Umbilical cord (tissue), 2 donors: ENCODE measurements around the gene SLC25A10. TPM values are rescaled to one million over a fixed set of nuclear protein-coding genes. Genes with fewer than 3 reads are reported as not detected.
A peak's percentile ranks its signal among the peaks of the same experiment; 100 is the strongest.
"Not testable (repeated sequence)": the region's sequence is repeated elsewhere in the genome, so short reads cannot be mapped to it uniquely, and the experiment has no call there.

Source experiments
- DNase-seq: peaks from one replicate; pipeline ENCODE4 v3.0.0-alpha.2; 2015; ENCODE audit warnings: low spot score
- total RNA-seq: library from RNA; depleted of rRNA; stranded (reverse); fragments of >200 nt; gene quantifications from one replicate; pipeline ENCODE4 v1.2.3, GENCODE V29; 2014; ENCODE audit warnings: low replicate concordance; ENCODE audit not compliant: insufficient read depth

The SLC25A10 gene
- total RNA-seq, 1 donor from 2014 or later = 3.1 TPM

DNA sequence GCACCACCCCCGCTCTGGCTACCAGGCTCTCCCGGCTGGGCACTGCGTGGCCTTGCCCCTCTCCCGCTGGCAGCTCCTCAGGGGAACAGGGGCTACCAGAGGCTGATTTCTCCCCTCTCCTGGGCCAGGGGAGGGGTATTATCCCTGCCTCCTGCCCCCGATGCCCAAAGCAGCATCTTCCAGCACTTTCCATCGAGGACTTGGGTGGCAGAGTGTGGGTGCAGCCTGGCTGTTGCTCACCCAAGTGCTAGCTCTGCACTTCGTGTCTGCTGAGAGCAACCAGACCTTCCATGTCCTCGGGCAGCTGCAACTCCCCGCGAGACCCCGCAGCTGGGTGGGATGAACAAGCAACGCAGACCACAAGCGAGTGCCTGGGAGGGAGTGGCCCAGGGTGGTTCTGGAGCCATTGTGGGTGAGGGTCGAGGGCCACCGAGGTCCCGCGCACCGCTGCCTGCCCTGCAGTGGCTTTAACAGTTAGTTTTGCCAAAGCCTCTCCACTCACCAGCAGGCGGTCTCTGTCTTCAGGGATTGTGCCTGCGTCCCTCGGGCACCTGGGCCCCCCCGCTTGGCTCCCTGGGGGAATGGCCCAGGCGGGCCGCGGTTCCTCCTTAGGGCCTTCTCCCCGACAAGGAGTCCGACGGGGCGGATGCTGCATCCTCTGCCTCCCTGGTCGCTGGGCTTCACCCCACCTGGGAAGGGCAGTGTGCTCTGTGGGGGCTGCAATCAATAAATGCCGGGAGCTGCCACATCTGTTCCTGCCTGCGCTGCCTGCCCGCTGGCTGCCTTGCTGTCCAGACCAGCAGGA lies 8.4 kb downstream of the SLC25A10 start:
- DNase-seq = no peak

DNA sequence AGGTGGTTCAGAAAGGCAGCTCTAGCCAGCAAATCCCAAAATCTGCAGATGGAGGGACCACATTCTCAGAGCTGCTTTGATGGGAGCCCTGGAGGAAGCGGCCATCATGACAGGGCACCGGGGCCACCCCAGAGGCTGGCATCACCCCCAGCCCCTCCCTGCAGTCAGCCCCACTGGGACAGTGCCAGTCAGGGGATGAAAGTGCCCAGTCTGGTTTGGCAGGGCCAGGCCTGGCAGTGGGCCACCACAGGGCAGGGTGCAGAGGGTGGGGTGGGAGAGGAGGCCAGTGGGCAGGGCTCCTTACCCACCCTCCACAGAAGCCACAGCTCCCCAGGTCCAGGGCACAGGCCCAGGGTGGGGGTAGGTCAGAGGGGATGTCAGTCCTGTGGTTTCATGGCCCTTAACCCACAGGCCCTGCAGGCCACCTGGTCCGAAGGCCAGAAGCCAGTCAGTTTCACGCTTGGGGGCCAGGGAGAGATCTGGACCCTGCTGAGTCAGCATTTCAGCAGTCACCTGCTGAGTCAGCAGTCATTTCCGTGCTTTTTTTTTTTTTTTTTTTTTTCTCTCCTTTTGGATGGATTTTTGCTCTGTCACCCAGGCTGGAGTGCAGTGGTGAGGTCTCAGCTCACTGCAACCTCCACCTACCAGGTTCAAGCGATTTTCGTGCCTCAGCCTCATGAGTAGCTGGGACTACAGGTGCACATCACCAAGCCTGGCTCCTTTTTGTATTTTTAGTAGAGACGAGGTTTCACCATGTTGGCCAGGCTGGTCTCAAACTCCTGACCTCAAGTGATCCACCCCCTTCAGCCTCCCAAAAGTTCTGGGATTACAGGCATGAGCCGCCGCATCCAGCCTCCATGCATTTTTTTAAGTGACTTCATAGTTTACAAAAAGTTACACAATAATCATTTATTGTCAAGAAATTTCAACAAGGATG lies 10.4 kb downstream of the SLC25A10 start:
- DNase-seq = no peak

DNA sequence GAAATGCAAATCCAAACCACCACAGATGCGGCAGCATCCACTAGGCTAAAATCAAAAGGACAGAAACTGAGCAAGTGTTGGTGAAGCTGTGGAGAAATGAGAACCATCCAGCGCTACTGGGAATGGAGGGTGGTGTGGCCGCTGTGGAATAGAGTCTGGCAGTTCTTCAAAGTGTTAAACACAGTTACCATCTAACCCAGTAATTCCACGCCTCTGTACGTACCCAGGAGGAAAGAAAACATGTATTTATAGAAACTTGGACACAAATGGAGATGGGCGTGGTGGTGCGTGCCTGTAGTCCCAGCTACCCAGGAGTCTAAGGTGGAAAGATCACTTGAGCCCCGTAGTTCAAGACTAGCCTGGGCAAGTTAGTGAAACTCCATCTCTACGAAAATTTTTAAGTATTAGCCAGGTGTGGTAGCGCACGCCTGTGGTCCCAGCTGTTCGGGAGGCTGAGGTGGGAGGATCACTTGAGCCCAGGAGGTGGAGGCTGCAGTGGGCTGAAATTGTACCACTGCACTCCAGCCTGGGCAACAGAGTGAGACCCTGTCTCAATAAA lies 11.6 kb downstream of the SLC25A10 start:
- DNase-seq = no peak

DNA sequence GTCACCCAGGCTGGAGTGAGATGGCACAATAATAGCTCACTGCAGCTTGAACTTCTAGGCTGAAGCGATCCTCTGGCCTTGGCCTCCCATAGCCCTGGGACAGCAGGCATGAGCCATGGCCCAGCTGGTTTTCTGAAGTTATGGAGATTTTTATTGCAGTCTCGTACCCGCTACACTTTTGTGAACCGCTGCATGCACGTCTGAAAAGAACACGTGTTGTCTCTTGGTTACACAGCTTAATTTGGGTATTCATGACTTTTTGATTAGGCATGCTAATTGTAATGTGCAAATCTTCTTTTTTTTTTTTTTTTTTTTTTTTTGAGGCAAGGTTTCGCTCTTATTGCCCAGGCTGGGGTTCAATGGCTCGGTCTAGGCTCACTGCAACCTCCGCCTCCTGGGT lies 13.4 kb downstream of the SLC25A10 start:
- no peak for DNase-seq

DNA sequence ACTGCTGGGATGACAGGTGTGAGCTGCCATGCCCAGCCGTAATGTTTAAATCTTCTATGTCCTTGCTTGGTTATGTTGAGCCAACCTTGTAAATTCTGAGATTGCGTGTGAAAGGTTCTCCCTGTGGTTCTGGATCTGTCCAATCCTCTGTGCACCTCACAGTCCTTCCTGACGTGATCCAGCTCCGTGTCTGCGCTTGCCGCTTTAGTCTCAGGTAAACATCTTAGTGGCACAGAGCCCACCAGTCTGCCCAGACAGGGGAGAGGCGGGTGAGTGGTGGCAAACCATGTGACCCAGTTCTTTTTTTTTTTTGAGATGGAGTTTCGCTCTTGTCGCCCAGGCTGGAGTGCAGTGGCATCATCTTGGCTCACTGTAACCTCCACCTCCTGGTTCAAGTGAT lies 13.9 kb downstream of the SLC25A10 start:
- DNase-seq = no peak

DNA sequence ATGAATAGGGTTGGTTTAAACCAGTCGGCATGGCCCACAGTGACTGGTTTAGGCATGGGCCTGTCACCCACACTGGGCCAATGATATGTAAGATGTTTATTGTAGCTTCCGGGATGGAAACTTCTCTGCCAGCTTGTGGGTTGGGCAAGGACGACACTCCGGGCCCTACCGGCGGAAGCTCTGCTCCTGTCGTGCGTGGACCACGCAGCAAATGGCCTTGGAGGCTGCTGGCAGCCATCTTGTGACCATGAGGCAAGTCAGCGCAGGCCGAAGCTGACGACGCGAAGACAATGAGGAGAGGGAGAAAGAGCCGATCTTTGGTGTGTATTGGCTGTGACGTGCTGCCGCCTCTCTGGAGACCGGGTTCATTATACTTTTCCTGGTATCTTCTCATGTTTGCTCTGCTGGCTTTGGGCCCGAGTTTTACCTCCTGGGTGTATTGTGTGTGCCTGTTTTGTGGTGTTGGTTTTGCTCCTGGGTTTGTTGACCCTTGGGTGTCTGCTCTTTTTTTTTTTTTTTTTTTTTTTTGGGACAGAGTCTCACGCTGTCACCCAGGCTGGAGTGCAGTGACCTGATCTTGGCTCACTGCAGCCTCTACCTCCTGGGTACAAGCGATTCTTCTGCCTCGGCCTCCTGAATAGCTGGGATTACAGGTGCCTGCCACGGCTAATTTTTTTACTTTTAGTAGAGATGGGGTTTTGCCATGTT lies 15.4 kb downstream of the SLC25A10 start:
- no peak for DNase-seq

DNA sequence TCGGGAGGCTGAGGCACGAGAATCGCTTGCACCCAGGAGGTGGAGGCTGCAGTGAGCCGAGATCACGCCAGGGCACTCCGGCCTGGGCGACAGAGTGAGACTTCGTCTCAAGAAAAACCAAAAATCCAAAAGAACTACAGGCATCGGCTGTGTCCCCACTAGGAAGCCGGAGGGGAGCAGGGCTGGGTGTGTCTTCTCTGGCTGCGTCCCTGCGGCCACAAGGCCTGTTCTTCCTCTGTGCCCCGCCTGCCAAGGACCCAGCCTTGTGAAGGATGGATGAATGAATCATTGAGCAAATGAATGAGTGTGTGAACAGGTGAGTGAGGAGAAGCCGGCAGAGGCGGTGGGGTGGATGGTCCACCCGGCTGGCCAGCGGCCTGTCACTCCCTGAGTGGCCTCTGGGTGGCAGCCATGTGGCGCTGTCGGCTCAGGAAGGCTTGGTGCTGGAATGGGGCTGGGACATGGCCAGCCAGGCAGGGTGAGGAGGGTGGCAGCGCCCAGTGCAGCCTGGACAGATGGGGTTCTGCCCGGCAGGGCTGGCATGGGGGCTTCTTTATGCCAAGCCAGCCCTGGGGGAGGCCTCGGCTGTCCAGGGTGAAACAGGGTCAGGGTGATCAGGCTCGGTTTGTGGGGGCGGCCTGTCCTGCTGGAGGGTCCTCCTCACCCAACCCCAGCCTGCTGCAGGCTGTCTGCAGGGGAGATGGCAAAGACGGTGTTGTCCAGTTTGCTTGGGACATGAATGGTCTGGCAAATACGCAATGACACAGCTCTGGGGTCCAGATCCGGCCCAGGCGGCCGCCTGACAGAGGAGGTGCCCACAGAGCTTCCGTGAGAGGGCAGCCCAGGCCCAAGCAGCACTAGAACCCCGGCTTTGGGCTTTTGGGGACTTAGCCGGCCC lies 21.7 kb downstream of the SLC25A10 start:
- DNase-seq = peak; percentile 69

DNA sequence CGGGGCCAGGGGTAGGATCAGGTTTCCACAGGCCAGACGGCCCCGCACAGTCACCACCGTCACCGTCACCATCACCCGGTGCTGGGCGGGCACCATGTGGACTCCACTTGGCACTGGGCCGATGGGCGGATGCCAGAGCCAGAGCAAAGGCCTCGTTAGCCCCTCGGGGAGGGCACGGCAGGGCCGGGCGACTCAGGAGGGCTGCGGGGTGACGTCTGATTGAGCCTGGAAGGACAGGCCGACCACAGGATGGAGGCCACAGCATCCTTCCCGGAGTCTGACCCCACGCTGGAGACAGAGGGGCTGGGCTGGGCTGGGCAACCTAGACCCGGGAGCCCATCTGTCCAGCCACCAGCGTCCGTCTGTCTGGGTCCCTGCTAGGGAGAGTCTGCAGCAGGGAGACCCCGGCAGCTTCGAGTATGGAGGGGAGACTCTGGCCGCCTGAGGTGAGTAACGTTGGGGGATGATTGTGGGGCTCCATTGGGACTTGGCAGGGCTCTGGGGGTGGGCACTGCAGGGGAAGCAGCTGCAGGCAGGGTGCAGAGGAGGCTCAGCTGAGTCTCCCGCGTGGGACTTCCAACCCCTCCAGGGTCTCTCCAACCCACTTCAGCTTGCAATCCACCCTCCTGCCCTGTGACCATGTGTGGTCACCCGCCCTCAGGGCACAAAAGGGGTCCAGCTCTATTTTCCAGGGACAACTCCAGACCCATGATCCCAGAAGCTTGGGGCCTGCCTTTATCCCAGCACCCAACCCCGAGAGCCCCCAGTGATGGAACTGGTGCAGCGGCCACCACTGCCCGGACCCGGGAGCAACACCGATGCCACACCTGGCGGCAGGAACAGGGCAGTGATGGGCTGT lies 22.6 kb downstream of the SLC25A10 start:
- no peak for DNase-seq

DNA sequence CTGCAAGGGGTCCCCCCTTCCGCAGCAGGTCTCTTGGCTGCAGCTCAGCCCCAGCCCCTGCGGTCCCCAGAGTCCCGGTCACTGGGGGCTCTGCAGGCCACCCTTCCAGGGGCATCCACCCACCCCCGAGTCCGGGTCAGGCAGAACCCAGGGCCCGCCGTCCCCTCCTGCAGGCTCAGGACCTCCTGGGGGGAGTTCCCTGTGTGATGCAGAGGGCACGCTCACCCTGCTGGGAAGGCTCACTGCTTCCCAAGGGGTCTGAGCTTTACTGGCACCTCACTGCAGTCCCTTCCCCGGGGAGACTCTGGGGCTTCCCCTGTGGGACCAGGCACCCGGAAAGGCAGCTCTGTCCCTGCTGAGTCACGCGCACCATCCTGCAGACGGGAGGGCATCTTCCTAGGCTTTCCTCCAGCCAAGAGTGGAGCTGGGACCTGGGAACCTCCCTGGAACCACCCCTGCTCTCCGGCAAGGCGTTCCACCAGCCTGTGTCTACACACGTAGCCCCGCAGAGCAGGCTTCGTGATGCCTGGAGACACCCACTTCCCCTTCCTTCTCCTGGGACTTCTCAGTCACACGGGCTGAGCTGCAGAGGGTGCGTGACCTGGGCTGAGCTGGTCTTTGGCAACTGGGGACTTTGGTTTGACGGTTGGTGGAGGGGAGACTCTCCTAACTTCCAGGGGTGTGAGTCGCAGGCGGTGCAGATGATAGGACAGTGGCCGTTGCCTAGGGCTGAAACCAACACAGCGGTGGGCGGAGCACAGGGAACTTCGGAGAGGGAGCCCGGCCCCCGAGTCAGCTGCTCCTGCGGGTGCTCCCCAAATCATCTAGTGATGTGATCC lies 23.4 kb downstream of the SLC25A10 start:
- DNase-seq = no peak

DNA sequence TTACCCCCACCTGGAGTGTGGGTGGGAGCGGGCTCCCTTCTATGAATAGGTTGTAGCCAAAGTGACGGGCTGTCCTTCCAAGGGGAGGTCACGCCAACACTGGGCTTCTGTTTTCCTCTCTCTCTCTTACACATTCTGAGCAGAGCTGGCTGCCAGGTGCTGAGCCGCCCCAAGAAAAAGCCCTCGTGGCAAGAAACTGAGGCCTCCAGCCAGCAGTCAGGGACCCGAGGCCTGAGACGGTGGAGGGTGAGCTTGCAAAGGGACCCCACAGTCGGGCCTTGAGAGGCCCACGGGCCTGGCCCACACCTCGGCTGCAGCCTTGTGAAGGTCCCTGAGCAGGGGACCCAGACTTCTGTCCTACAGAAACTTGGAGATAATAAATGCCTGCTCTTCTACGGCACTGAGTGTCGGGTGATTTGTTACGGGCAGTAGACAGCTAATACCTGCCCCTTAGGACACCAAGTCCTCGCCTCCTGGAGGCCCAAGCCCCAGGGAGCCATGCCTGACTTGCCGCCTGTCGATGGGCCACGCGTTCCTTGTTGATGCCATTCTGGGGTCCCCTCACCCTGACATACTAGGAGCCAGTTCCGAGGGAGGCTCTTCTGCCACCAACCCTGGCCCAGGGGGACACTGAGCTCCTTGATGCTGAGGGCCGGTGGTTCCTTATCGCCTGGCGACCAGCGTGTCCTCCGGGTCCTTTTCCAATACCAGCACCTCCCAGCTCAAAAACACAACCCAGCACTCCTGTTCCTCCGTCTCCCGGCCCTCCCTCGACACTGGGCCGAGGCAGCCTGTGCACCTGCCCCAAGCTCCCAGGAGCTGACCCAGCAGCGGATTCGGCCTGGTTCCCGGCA lies 26.1 kb downstream of the SLC25A10 start:
- DNase-seq = no peak

DNA sequence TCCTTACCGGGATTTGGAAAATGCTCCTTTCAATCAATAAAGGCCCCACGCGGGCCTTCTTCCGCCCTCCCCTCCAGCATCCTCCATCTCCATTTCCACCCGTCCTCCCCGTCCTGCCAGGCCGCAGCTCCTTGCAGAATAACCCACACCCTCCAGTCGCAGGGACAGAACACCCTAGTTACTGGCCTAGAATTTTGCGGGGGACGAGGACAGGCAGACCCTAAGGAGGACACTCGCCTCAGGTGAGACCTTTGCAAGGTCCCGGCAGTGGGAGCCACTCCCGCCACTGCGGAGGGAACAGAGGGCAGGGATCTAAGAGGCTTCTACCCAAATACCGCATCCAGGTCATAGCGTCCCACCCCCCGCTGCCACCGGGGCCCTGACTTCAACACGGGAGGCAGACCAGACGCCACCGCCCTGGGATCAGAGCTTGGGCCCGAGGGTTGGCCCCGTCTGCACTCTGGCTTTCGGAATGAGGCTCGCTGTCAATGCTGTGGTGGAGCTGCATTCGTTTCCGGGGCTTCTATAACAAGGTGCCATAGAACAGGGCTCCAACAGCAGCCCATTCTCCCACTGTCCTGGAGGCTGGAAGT lies 26.8 kb downstream of the SLC25A10 start:
- DNase-seq = no peak

DNA sequence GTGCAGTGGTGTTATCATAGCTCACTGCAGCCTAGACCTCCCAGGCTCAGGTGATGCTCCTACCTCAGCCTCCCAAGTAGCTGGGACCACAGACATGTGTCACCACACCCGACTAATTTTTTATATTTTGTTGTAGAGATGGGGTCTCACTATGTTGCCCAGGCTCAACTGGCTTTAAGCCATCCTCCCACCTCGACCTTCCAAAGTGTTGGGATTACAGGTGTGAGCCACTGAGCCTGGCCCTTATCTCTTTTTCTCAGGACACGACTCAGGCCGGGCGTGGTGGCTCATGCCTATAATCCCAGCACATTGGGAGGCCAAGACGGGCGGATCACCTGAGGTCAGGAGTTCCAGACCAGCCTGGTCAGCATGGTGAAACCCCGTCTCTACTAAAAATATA lies 27.5 kb downstream of the SLC25A10 start:
- DNase-seq = not testable (repeated sequence)

DNA sequence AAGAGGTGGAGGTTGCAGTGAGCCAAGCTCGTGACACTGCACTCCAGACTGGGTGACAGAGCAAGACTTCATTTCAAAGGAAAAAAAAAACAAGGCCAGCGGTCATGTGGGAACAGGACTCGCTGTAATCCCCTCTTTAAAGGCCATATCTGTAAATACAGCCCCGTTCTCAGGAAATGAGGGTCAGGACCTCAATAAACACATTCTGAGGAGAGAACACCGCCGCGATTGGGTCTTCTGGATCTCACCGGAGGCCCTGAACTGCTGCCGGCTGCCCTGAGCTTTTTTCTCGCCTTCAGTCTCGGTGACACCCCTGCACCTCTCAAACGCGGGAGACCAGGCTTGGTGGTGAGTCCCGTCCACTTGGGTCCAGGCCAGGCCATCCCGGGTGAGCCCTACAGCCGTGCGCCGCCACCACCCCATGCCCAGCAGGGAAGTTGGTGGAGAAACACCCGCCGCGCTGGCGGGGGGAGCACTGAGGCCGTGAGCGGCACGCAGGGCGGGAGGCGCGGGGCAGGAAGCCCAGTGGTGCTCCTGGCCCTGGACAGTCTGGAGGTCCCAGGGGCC lies 28.4 kb downstream of the SLC25A10 start:
- no peak for DNase-seq

DNA sequence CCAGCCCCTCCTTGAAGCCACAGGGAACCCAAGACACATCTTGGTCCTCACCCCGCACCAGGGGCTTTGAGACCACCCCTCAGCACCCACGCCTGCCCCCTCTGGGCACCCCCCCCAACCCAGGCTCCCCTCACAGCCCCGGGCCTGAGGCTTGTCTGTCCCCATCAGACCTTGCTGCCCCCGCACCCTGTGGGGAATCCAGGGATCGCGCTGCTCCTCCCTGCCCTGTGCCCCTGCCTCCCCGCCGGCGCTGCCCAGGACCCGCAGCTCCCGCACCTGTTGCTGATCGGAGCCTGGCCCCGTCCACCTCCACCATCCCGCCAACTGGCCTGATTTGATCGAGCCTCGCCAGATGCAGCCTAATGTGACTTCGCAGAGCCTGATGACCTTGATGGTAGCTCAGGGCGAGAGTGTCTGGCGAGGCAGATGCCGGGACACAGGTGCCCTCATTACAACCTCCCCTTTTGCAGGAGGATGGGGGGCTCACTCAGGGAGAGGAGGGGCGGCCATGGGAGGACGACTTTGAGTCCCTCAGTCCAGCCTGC lies 29.0 kb downstream of the SLC25A10 start:
- DNase-seq = no peak

DNA sequence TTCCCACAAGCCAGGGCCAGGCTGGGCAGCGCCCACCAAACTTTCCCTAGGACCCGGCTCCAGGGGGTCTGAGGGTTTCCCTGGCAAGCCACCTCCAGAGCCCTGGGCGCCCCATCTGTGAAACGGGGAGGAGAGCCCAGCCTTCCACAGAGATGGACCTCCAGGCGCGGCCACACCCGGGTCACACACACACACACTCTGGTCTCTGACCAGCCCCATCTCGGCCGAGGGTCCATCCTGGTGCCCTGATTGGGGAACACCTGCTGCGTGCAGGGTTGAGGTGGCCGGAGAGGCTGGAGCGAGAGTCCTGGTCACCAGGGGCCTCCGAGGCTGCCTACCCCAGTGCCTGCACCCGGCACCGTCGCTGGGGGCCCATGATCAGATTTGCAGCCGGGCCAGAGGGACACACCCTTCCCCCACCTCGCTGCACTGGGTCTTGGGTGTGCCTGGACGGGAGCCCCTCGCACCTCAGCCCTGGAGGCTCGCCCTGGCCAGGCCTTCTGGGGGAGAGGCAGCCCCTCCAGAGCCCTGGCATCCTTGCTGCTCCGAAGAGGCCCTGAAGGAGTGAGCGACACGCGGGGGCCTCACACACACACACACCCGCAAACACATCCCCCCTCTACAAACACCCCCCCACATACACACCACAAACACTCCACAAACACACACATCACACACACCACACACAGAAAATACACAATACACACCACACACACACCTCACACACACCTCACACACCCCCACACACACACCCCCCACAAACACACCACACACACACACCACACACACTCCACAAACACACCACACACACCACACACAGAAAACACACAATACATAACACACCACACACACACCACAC lies 29.7 kb downstream of the SLC25A10 start:
- no peak for DNase-seq
